H1 (cell line): Measurements from ENCODE around the gene OR11H6. TPM values are rescaled to one million over a fixed set of nuclear protein-coding genes. Genes with fewer than 3 reads are reported as not detected.

Source experiments
- RAD21 ChIP-seq, 2 experiments: IDR thresholded peaks in 1 of 2; conservative IDR thresholded peaks in 1 of 2; 2 replicates each; pipeline ENCODE4 v1.6.1; 2011; ENCODE audit warnings: low read depth in 2 of 2, low read length in 2 of 2, improper control_type of control experiment in 1 of 2, inconsistent platforms in 1 of 2, mild to moderate bottlenecking in 1 of 2, moderate library complexity in 1 of 2
- polyA plus RNA-seq, 7 experiments: library from polyadenylated mRNA; depleted of rRNA in 3 of 7; stranded (reverse) in 5 of 7; unstranded in 2 of 7; fragments of >200 nt in 5 of 7; fragments of 200-250 nt in 2 of 7; gene quantifications; 1 replicate in 5 of 7; 2 replicates in 1 of 7; 4 replicates in 1 of 7; pipeline versions ENCODE4 v1.2.1 to v1.2.3, GENCODE V29; 2011 to 2013; ENCODE audit warnings: missing spikeins in 2 of 7, mixed read lengths in 2 of 7
- small RNA-seq: library from polyadenylated mRNA; stranded (forward); fragments of <200 nt; extraction: miRNeasy Mini kit (QIAGEN cat#:217004); gene quantifications from one replicate; pipeline ENCODE3, GENCODE V24; 2013; ENCODE audit not compliant: insufficient read depth
- total RNA-seq: library from RNA; stranded (reverse); fragmentation: NEBNext Ultra II Directional; extraction: Animal tissue kit (Norgen Biotek cat#: 25700); gene quantifications from 2 replicates; pipeline ENCODE4 v1.2.1, GENCODE V29; 2021

The OR11H6 gene
- total and polyA plus RNA-seq, 2 of the 8 experiments (the other 6 are each of a cell fraction or from before 2014, with no cell fraction given): not detected

DNA sequence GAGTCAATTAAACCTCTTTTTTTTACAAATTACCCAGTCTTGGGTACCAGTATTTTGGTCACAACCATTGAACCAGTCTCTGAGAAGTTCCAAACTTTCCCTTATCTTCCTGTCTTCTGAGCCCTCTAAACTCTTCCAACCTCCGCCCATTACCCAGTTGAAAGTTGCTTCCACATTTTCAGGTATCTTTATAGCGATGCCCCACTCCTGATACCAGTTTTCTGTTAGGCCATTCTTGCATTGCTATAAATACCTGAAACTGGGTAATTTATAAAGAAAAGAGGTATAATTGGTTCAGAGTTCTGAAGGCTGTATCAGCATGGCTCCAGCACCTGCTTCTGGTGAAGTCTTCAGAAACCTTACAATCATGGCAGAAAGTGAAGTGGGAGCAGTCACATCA lies 50.6 kb downstream of the OR11H6 start (continued):
- TF ChIP-seq RAD21 (IDR thresholded peaks at IDR 0.05 in 1 of 2, conservative IDR thresholded peaks at IDR 0.05 in 1 of 2; ENCODE audit: low read depth in 2 of 2, low read length in 2 of 2): no peak

Small RNA genes within 50 kb of the gene (small RNA-seq; reads per million reads assigned to genes)
- gene GTF2IP22: not detected

Other genes starting within 250 kb of the OR11H6 start
- gene OR4K15, start 248.1 kb upstream of the OR11H6 start, total RNA-seq: not detected in 2 replicates
- gene OR4K15, start 248.1 kb upstream of the OR11H6 start, polyA plus RNA-seq (2011; rRNA removed): not detected in 2 replicates
- not detected in 2 replicates for gene OR4Q2, start 221.5 kb upstream of the OR11H6 start, total RNA-seq
- not detected in 2 replicates for gene OR4Q2, start 221.5 kb upstream of the OR11H6 start, polyA plus RNA-seq (2011; rRNA removed)
- not detected in 2 replicates for gene OR4K14, start 204.4 kb upstream of the OR11H6 start, total RNA-seq
- not detected in 2 replicates for gene OR4K14, start 204.4 kb upstream of the OR11H6 start, polyA plus RNA-seq (2011; rRNA removed)
- not detected in 2 replicates for gene OR4K13, start 187.7 kb upstream of the OR11H6 start, total RNA-seq
- not detected in 2 replicates for gene OR4K13, start 187.7 kb upstream of the OR11H6 start, polyA plus RNA-seq (2011; rRNA removed)
- not detected in 2 replicates for gene OR4L1, start 163.7 kb upstream of the OR11H6 start, total RNA-seq
- gene OR4L1, start 163.7 kb upstream of the OR11H6 start, polyA plus RNA-seq (2011; rRNA removed): not detected in 2 replicates
- gene OR4K17, start 113.0 kb upstream of the OR11H6 start, total RNA-seq: not detected in 2 replicates
- not detected in 2 replicates for gene OR4K17, start 113.0 kb upstream of the OR11H6 start, polyA plus RNA-seq (2011; rRNA removed)
- not detected in 2 replicates for gene OR4N5, start 84.9 kb upstream of the OR11H6 start, total RNA-seq
- not detected in 2 replicates for gene OR4N5, start 84.9 kb upstream of the OR11H6 start, polyA plus RNA-seq (2011; rRNA removed)
- gene OR11G2, start 32.8 kb upstream of the OR11H6 start, total RNA-seq: not detected in 2 replicates
- gene OR11G2, start 32.8 kb upstream of the OR11H6 start, polyA plus RNA-seq (2011; rRNA removed): not detected in 2 replicates
- gene OR11H7, start 5.3 kb downstream of the OR11H6 start, total RNA-seq: not detected in 2 replicates
- gene OR11H7, start 5.3 kb downstream of the OR11H6 start, polyA plus RNA-seq (2011; rRNA removed): not detected in 2 replicates
- not detected in 2 replicates for gene OR11H4, start 15.6 kb downstream of the OR11H6 start, total RNA-seq
- not detected in 2 replicates for gene OR11H4, start 15.6 kb downstream of the OR11H6 start, polyA plus RNA-seq (2011; rRNA removed)
- gene TTC5, start 82.2 kb downstream of the OR11H6 start, total RNA-seq: 18.0 and 20.7 TPM in 2 replicates
- gene TTC5, start 82.2 kb downstream of the OR11H6 start, polyA plus RNA-seq (2011; rRNA removed): 6.4 and 9.1 TPM in 2 replicates
- gene CCNB1IP1, start 109.6 kb downstream of the OR11H6 start, total RNA-seq: 156 and 173 TPM in 2 replicates
- 180 and 277 TPM in 2 replicates for gene CCNB1IP1, start 109.6 kb downstream of the OR11H6 start, polyA plus RNA-seq (2011; rRNA removed)
- 41.7 and 42.9 TPM in 2 replicates for gene PARP2, start 119.9 kb downstream of the OR11H6 start, total RNA-seq
- gene PARP2, start 119.9 kb downstream of the OR11H6 start, polyA plus RNA-seq (2011; rRNA removed): 14.8 and 27.7 TPM in 2 replicates
- gene TEP1, start 189.8 kb downstream of the OR11H6 start, total RNA-seq: 9.6 and 10.7 TPM in 2 replicates
- 6.9 and 8.7 TPM in 2 replicates for gene TEP1, start 189.8 kb downstream of the OR11H6 start, polyA plus RNA-seq (2011; rRNA removed)
- gene KLHL33, start 212.5 kb downstream of the OR11H6 start, total RNA-seq: 0.11 TPM in 1 of 2 replicates, not detected in the other
- gene KLHL33, start 212.5 kb downstream of the OR11H6 start, polyA plus RNA-seq (2011; rRNA removed): 0.17 and 0.20 TPM in 2 replicates
- 34.4 and 42.3 TPM in 2 replicates for gene OSGEP, start 231.1 kb downstream of the OR11H6 start, total RNA-seq
- gene OSGEP, start 231.1 kb downstream of the OR11H6 start, polyA plus RNA-seq (2011; rRNA removed): 78.6 and 89.5 TPM in 2 replicates
- 384 and 404 TPM in 2 replicates for gene APEX1, start 231.5 kb downstream of the OR11H6 start, total RNA-seq
- gene APEX1, start 231.5 kb downstream of the OR11H6 start, polyA plus RNA-seq (2011; rRNA removed): 663 and 700 TPM in 2 replicates
- 29.5 and 33.4 TPM in 2 replicates for gene PIP4P1, start 237.7 kb downstream of the OR11H6 start, total RNA-seq
- 60.0 and 67.7 TPM in 2 replicates for gene PIP4P1, start 237.7 kb downstream of the OR11H6 start, polyA plus RNA-seq (2011; rRNA removed)
- gene PNP, start 245.7 kb downstream of the OR11H6 start, total RNA-seq: 108 and 110 TPM in 2 replicates
- 97.6 and 130 TPM in 2 replicates for gene PNP, start 245.7 kb downstream of the OR11H6 start, polyA plus RNA-seq (2011; rRNA removed)